DOHH2 (cell line): ENCODE results near the gene RASA3.

Experiments
- H3F3A ChIP-seq: fragments of 200-600 bp; sonication (generic), shearing (Covaris generic); 2 replicates; pipeline ENCODE4 v1.6.0; 2016; ENCODE audit warnings: antibody characterized with exemption, mild to moderate bottlenecking; ENCODE audit not compliant: control insufficient read depth, insufficient read depth
- H3K27ac ChIP-seq: fragments of 200-600 bp; sonication (generic); 2 replicates; pipeline ENCODE4 v1.5.1; 2014; ENCODE audit warnings: low read depth, mild to moderate bottlenecking, low read length, moderate library complexity
- H3K27me3 ChIP-seq: fragments of 200-600 bp; sonication (generic); 2 replicates; pipeline ENCODE4 v1.6.1; 2014; ENCODE audit warnings: mild to moderate bottlenecking, low read length, mixed read lengths; ENCODE audit not compliant: control insufficient read depth
- H3K36me3 ChIP-seq: fragments of 200-600 bp; sonication (generic); 2 replicates; pipeline ENCODE4 v1.6.1; 2014; ENCODE audit warnings: mild to moderate bottlenecking, low read length, moderate library complexity, mixed read lengths; ENCODE audit not compliant: control insufficient read depth
- H3K4me1 ChIP-seq: fragments of 200-600 bp; sonication (generic); 2 replicates; pipeline ENCODE4 v1.6.1; 2014; ENCODE audit warnings: mild to moderate bottlenecking, low read length, mixed read lengths; ENCODE audit not compliant: control insufficient read depth
- H3K4me2 ChIP-seq: fragments of 200-600 bp; sonication (generic); 2 replicates; pipeline ENCODE4 v1.6.0; 2014; ENCODE audit warnings: mild to moderate bottlenecking, low read length, moderate library complexity
- H3K4me3 ChIP-seq: fragments of 200-600 bp; sonication (generic); 2 replicates; pipeline ENCODE4 v1.5.1; 2014; ENCODE audit warnings: mild to moderate bottlenecking, low read length, mixed read lengths
- H3K79me2 ChIP-seq: fragments of 200-600 bp; sonication (generic); 2 replicates; pipeline ENCODE4 v1.6.1; 2014; ENCODE audit warnings: mild to moderate bottlenecking, low read length, mixed read lengths; ENCODE audit not compliant: control insufficient read depth
- H3K9me2 ChIP-seq: fragments of 200-600 bp; sonication (generic); replicated peaks from 2 replicates; pipeline ENCODE4 v1.6.1; 2014; ENCODE audit warnings: mild to moderate bottlenecking, low read length, mixed read lengths; ENCODE audit not compliant: control insufficient read depth
- H3K9me3 ChIP-seq: fragments of 200-600 bp; sonication (generic); 2 replicates; pipeline ENCODE4 v1.6.1; 2014; ENCODE audit warnings: antibody characterized with exemption, low read length, mixed read lengths; ENCODE audit not compliant: control insufficient read depth, insufficient read depth
- H4K20me1 ChIP-seq: fragments of 200-600 bp; sonication (generic); 2 replicates; pipeline ENCODE4 v1.6.0; 2014; ENCODE audit warnings: low read depth, mild to moderate bottlenecking, antibody characterized with exemption, low read length, moderate library complexity; ENCODE audit not compliant: control insufficient read depth, insufficient read depth
- EZH2phosphoT487 ChIP-seq: fragments of 200-600 bp; sonication (generic); IDR thresholded peaks from 2 replicates; pipeline ENCODE4 v1.6.1; 2017; ENCODE audit warnings: borderline replicate concordance, mild to moderate bottlenecking, antibody characterized with exemption, low read length, moderate library complexity, mixed read lengths
- TF ChIP-seq, protein P1 (sequence below): fragments of 200-600 bp; sonication (generic); IDR thresholded peaks from one replicate; pipeline ENCODE4 v1.5.1; 2014; ENCODE audit warnings: antibody characterized with exemption, mild to moderate bottlenecking, low read depth, low read length; ENCODE audit not compliant: poor library complexity, severe bottlenecking

Gene RASA3

DNA sequence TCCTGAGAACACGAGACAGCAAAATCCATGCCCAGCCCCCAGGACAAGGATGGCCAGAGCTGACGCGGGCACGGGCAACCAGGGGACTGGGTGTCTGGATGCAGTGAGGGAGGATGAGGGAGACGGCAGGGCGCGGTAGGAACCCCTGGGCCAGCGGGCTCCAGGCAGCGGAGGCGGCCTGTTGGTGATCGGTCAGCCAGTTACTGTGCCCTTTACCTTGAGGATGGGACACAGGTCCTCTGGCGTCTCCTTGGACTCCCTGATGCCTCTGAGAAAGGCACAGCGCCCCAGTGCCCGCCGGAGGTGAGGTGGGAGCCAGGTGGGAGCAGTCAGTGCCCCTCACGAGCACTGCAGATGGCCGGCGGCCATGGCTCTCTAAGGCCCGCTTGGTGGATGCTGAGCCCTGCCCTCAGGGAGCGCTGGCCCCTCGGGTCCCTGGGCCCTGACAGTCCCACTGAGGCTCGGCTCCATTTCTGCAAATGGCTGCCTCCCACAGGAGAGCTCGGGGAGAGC, 189.8 kb downstream of the RASA3 start:
- Histone ChIP-seq H3K79me2 (no peaks in the 10 kb centered on the region), H3K4me2 (no peak overlapping the region), H3K4me1 (no peaks in the 10 kb centered on the region), H3K27me3 (no peaks in the 10 kb centered on the region), H3K9me2 (no peaks in the 10 kb centered on the region), H3K4me3 (no peak overlapping the region), H3K36me3 (no peaks in the 10 kb centered on the region), H3K9me3 (no peaks in the 10 kb centered on the region), H4K20me1 (no peaks in the 10 kb centered on the region), H3K27ac (no peak overlapping the region), H3F3A (no peaks in the 10 kb centered on the region)
- TF ChIP-seq EZH2phosphoT487, result no peak
- TF ChIP-seq, protein P1, sequence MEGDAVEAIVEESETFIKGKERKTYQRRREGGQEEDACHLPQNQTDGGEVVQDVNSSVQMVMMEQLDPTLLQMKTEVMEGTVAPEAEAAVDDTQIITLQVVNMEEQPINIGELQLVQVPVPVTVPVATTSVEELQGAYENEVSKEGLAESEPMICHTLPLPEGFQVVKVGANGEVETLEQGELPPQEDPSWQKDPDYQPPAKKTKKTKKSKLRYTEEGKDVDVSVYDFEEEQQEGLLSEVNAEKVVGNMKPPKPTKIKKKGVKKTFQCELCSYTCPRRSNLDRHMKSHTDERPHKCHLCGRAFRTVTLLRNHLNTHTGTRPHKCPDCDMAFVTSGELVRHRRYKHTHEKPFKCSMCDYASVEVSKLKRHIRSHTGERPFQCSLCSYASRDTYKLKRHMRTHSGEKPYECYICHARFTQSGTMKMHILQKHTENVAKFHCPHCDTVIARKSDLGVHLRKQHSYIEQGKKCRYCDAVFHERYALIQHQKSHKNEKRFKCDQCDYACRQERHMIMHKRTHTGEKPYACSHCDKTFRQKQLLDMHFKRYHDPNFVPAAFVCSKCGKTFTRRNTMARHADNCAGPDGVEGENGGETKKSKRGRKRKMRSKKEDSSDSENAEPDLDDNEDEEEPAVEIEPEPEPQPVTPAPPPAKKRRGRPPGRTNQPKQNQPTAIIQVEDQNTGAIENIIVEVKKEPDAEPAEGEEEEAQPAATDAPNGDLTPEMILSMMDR, result no peak

DNA sequence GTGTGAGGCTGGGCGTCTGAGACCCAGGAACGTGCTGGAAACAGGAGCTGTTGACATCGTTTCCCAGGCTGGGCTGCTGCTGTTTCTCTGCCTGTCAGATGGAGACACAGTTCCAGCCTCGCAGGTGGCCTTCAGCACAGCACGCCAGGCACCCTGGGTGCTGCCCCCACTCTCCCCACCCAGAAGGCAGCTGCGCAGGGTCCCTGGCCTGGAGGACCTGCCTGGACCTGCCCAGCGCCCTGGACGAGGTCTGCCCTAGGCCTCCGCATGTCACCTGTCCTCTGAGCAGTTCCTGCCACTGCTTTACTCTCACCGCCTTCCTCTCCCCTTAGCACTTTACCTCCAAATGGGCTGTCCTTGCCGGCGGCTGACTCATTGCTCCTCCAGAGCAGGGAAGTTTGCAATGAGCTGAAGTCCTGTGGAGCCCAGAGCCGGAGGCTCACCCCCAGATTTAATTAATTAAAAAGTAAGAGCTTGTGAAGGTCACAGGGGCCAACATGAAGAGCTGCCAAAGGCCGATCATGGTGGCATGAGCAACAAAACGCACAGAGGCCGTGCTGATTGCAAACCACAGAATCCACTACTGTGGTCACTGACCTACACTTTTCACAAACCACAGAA, 190.7 kb downstream of the RASA3 start:
- Histone ChIP-seq H3K4me1 (no peaks in the 10 kb centered on the region), H3K4me3 (no peak overlapping the region), H3K79me2 (no peaks in the 10 kb centered on the region), H4K20me1 (no peaks in the 10 kb centered on the region), H3K27ac (no peak overlapping the region), H3F3A (no peaks in the 10 kb centered on the region), H3K36me3 (no peaks in the 10 kb centered on the region), H3K27me3 (no peaks in the 10 kb centered on the region), H3K4me2 (no peak overlapping the region), H3K9me2 (no peaks in the 10 kb centered on the region), H3K9me3 (no peaks in the 10 kb centered on the region)
- TF ChIP-seq, protein P1, result no peak
- no peak for TF ChIP-seq EZH2phosphoT487

DNA sequence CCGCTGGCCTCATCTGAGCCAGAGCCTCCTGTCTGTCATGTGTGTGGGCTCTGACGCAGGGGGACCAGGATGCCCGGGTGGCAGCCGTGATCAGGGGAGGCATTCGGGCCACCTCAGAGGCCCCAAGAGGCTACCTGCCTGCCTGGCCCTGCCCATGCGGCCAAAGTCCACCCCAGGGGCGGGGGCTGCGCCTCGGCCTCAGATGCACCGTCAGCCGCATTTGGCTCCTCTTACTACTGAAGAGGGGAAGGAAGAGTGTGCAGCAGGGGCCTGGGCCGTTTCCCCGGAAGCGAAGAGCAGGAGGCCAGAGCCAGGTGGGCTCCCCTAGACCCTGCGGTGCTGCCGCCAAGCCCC, 192.5 kb downstream of the RASA3 start:
- H3K4me3 ChIP-seq, result no peak overlapping the region
- no peak for TF ChIP-seq EZH2phosphoT487
- TF ChIP-seq, protein P1, result no peak

More for the DNA sequence above, 192.5 kb downstream of the RASA3 start:
- Histone ChIP-seq H3K36me3 (no peaks in the 10 kb centered on the region), H3K9me2 (no peaks in the 10 kb centered on the region), H3F3A (no peaks in the 10 kb centered on the region), H3K79me2 (no peaks in the 10 kb centered on the region), H3K4me2 (no peak overlapping the region), H3K9me3 (no peaks in the 10 kb centered on the region), H3K27ac (no peak overlapping the region), H3K4me1 (no peaks in the 10 kb centered on the region), H4K20me1 (no peaks in the 10 kb centered on the region), H3K27me3 (no peaks in the 10 kb centered on the region)
